ENCODE results near the gene GPR173. TPM values are rescaled to one million over a fixed set of nuclear protein-coding genes. Genes with fewer than 3 reads are reported as not detected.

Gene GPR173
- total RNA-seq, 1 donor from 2014 or later = 7.9 TPM

DNA sequence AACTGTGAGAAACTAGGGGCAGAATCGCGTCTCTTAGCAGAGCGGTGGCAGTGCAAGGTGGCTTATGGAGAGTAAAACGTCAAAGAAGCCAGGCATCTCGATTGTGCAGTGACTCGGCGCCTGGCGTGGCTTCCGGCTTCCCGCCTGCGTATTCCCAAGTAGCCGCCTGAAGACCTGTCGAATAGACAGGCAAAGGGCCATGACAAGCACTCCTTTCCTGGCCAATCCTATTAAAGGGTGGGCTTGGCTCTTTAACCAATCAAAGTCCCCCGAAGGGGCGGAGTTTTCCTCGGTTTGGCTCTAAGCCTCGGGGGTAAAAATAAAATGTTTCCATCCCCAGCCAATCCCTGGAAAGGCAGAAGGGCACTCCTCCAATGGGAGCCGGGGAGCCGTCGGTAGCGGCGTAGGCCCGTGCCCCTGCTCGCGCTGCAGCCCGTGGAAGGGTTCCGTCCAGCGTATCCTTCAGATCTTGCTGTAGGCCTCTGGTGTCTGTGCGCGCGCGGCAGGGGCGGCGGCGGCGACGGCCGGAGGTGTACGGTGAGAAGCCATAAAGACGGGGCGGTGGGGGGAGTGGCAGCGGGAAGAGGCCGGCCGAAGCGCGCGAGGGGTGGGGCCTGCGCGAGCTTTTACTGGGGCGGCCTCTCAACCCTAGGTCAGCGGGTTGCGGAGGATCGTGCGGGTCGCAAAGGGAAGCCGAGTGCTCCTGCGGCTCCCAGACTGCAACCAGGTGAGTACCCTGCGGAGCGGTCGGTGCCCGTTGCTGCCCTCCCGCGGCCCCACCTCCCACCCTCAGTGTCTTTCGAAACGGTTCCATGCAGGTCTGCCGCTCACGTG is 45.4 kb downstream of the GPR173 start, which contains the start of gene KANTR:
Gene KANTR, plus strand, starts transcription at position 395 of the 834 bp plus-strand sequence. CDS start 30,131 bp downstream, outside the sequence.
- Mint-ChIP-seq H3K4me3 (ENCODE audit: unreplicated experiment) (peak within 1 kb of the TSS; percentile 75), H3K27ac (ENCODE audit: unreplicated experiment) (peak within 1 kb of the TSS; percentile 91), H3K27me3 (ENCODE audit: low read depth) (no peaks in the 10 kb centered on the region), H3K4me1 (ENCODE audit: low read depth) (peaks cover 9% of the 10 kb centered on the region), H3K36me3 (ENCODE audit: low read depth) (peaks cover 2% of the 10 kb centered on the region), H3K9me3 (ENCODE audit: low read depth) (no peaks in the 10 kb centered on the region)
- DNase-seq (ENCODE audit: low spot score) = no peak
- TF ChIP-seq CTCF (IDR thresholded peaks at IDR 0.05) = peak; percentile 51

DNA sequence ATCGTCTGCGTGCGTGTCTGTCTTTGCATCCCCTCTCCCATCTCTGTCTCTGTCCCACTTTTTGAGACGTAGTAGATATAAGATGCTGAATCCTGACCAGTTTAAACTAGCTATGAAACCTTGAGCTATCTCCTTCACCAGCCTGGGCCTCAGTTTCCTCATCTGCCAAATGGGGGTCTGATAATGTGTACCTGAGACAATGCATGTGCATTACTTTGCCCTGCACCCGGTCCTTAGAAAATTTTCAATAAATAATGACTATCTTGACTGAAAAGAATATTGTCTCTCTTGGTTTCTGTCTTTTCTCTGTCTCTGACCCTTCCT is 46.0 kb downstream of the GPR173 start:
- Mint-ChIP-seq H3K27ac (ENCODE audit: unreplicated experiment) (peak overlapping the region; percentile 91), H3K4me3 (ENCODE audit: unreplicated experiment) (peak overlapping the region; percentile 75), H3K4me1 (ENCODE audit: low read depth) (peaks cover 9% of the 10 kb centered on the region), H3K36me3 (ENCODE audit: low read depth) (peaks cover 5% of the 10 kb centered on the region), H3K27me3 (ENCODE audit: low read depth) (no peaks in the 10 kb centered on the region), H3K9me3 (ENCODE audit: low read depth) (peaks cover 2% of the 10 kb centered on the region)
- TF ChIP-seq CTCF (IDR thresholded peaks at IDR 0.05) = no peak
- no peak for DNase-seq (ENCODE audit: low spot score)

GRCh38 chrX:53095796-53096195 is 47.2 kb downstream of the GPR173 start:
- Mint-ChIP-seq H3K36me3 (ENCODE audit: low read depth) (peaks cover 6% of the 10 kb centered on the region), H3K27me3 (ENCODE audit: low read depth) (no peaks in the 10 kb centered on the region), H3K9me3 (ENCODE audit: low read depth) (peaks cover 4% of the 10 kb centered on the region), H3K4me1 (ENCODE audit: low read depth) (peaks cover 9% of the 10 kb centered on the region), H3K4me3 (ENCODE audit: unreplicated experiment) (no peak overlapping the region), H3K27ac (ENCODE audit: unreplicated experiment) (no peak overlapping the region)
- TF ChIP-seq CTCF (IDR thresholded peaks at IDR 0.05) = no peak
- DNase-seq (ENCODE audit: low spot score) = no peak

DNA sequence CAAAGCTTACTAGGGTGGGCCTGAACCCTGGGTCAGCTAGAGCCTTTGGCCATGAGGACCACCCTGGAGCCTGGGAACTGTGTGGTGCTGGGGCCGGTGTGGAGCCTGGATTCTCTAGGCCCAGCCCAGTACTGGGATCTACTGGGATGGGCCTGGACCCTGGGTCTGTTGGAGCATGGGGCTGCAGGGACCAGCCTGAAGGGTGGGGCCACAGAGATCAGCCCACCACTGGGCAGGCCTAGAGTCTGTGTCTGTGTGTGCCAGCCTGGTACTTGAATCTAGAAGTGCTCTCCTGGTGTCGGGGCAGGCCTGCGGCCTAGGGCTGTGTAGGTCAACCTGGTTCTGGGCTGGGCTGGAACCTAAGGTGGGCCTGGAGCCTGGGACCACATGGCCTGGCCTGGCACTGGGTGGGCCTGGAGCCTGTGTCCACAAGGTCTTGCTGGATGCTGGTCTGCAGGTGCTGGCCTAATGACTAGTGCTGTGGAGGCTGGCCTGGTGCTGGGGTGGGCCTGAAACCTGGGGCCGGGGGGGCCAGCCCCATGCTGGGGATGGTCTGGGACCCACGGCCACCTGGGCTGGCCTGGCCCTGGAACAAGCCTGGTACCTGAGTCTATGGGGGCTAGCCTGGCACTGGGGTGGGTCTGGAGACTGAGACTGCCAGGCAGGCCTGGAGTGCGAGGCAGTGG is 66.4 kb downstream of the GPR173 start:
- Mint-ChIP-seq H3K36me3 (ENCODE audit: low read depth) (no peaks in the 10 kb centered on the region), H3K27me3 (ENCODE audit: low read depth) (no peaks in the 10 kb centered on the region), H3K4me1 (ENCODE audit: low read depth) (no peaks in the 10 kb centered on the region), H3K9me3 (ENCODE audit: low read depth) (no peaks in the 10 kb centered on the region), H3K27ac (ENCODE audit: unreplicated experiment) (no peak overlapping the region), H3K4me3 (ENCODE audit: unreplicated experiment) (no peak overlapping the region)
- no peak for TF ChIP-seq CTCF (IDR thresholded peaks at IDR 0.05)
- DNase-seq (ENCODE audit: low spot score) = no peak

DNA sequence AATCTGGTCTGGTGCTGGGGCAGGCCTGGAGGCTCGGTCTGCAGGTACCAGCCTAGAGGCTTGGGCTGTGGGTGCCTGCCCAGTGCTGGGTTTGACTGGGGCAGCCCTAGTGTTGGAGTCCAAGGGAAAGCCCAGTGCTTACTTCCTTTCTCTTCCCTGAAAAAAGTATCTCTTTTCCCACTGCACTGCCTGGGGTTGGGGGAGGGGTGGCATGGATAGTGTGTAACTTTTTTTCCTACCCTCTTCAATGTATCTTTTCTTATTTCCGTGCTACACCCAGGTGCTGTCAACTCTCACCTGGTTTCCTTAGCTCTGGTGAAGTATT is 66.9 kb downstream of the GPR173 start:
- no peak overlapping the region for H3K4me3 Mint-ChIP-seq (ENCODE audit: unreplicated experiment)
- no peaks in the 10 kb centered on the region for H3K27me3 Mint-ChIP-seq (ENCODE audit: low read depth)

More for the DNA sequence above, 66.9 kb downstream of the GPR173 start:
- TF ChIP-seq CTCF (IDR thresholded peaks at IDR 0.05) = no peak
- no peaks in the 10 kb centered on the region for H3K4me1 Mint-ChIP-seq (ENCODE audit: low read depth)
- H3K36me3 Mint-ChIP-seq (ENCODE audit: low read depth) = no peaks in the 10 kb centered on the region
- DNase-seq (ENCODE audit: low spot score) = no peak
- no peak overlapping the region for H3K27ac Mint-ChIP-seq (ENCODE audit: unreplicated experiment)
- H3K9me3 Mint-ChIP-seq (ENCODE audit: low read depth) = no peaks in the 10 kb centered on the region
